Measurements from ENCODE around the gene SLC2A8.
A peak's percentile ranks its signal among the peaks of the same experiment; 100 is the strongest.

The SLC2A8 gene

DNA sequence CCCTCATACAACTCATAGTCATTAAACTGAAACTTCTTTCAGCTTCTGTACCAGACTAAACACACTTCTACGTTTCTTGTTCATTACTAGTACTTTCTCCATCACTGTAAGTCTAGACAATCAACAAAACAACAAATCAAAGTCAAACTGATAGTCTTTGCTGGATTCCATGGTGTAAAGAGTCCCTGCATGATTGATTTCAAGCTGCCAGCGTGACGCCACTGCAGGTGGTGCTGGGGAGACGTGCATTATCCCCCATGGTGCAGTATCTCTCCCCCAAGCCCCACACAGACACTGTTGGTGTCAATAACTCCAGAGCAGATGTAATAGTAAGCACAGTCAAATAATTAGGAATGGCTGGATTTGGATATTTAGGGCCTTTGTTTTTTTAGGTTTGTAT, 10.7 kb upstream of the SLC2A8 start:
- DNase-seq: no peak
- Mint-ChIP-seq H3K4me1 (peaks cover 58% of the 10 kb centered on the region), H3K27me3 (ENCODE audit: low read depth, poor library complexity) (peaks cover 9% of the 10 kb centered on the region), H3K9me3 (no peaks in the 10 kb centered on the region), H3K4me3 (no peak overlapping the region), H3K27ac (no peak overlapping the region), H3K36me3 (ENCODE audit: low read depth) (no peaks in the 10 kb centered on the region)
- TF ChIP-seq, protein P1, sequence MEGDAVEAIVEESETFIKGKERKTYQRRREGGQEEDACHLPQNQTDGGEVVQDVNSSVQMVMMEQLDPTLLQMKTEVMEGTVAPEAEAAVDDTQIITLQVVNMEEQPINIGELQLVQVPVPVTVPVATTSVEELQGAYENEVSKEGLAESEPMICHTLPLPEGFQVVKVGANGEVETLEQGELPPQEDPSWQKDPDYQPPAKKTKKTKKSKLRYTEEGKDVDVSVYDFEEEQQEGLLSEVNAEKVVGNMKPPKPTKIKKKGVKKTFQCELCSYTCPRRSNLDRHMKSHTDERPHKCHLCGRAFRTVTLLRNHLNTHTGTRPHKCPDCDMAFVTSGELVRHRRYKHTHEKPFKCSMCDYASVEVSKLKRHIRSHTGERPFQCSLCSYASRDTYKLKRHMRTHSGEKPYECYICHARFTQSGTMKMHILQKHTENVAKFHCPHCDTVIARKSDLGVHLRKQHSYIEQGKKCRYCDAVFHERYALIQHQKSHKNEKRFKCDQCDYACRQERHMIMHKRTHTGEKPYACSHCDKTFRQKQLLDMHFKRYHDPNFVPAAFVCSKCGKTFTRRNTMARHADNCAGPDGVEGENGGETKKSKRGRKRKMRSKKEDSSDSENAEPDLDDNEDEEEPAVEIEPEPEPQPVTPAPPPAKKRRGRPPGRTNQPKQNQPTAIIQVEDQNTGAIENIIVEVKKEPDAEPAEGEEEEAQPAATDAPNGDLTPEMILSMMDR (IDR thresholded peaks at IDR 0.05): no peak

- Mint-ChIP-seq H3K27me3 (ENCODE audit: low read depth, poor library complexity) (peaks cover 12% of the 10 kb centered on the region), H3K36me3 (ENCODE audit: low read depth) (no peaks in the 10 kb centered on the region), H3K4me3 (no peak overlapping the region), H3K9me3 (no peaks in the 10 kb centered on the region), H3K4me1 (peaks cover 58% of the 10 kb centered on the region), H3K27ac (no peak overlapping the region)
- TF ChIP-seq, protein P1 (IDR thresholded peaks at IDR 0.05): no peak
- no peak for DNase-seq
These were observed 10.0 kb upstream of the SLC2A8 start for GRCh38 chr9:127386981-127387380.

DNA sequence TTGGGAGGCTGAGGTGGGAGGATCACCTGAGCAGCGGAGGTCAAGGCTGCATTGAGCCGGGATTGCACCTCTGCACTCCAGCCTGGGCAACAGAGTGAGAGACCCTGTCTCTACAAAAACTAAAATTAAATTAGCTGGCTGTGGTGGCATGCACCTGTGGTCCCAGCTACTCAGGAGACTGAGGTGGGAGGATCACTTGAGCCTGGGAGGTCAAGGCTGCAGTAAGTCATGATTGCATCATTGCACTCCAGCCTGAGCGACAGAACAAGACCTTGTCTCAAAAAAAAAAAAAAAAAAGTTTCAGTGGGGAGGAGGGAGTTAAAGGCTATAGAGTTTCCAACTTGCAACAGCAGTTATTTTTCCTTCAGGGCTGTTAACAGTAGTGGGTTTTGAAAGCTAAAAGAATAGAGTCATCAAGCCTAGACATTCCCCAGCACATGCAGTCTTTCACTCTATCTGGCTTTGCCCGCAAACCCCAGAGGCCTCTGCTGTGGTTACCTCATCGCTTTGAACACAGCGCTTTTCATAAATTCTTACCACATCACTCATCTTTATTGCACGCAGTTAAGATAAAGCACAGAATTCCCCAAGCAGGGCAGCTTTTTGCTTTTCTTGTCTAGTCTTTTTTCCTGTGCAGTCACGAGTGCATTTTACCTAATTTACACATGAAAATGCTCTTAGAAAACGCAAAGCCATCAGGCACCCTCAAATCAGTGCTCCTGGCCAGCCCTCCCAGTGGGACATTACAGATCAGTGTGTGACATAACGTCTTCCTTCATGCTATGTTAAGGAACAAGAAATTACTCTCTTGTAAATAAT, 8.7 kb upstream of the SLC2A8 start:
- peak overlapping the region; percentile 49 for H3K4me3 Mint-ChIP-seq
- no peaks in the 10 kb centered on the region for H3K36me3 Mint-ChIP-seq (ENCODE audit: low read depth)
- peaks cover 58% of the 10 kb centered on the region for H3K4me1 Mint-ChIP-seq
- H3K27me3 Mint-ChIP-seq (ENCODE audit: low read depth, poor library complexity): peaks cover 12% of the 10 kb centered on the region
- H3K9me3 Mint-ChIP-seq: no peaks in the 10 kb centered on the region
- no peak for DNase-seq
- H3K27ac Mint-ChIP-seq: peak overlapping the region; percentile 46
- TF ChIP-seq, protein P1 (IDR thresholded peaks at IDR 0.05): no peak

DNA sequence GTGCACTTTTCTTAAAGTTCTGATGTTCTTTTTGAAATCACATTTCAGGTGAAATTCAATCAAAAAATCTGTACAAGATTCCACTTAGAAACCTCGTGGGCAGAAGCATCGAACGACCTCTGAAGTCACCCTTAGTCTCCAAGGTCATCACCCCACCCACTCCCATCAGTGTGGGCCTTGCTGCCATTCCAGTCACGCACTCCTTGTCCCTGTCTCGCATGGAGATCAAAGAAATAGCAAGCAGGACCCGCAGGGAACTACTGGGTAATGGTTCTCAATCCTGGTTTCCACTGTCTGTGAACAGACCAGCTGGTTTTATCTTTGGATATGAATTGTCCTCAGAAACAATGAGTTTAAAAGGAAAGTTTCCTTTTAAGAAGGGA, 8.1 kb upstream of the SLC2A8 start:
- Mint-ChIP-seq H3K27ac (peak overlapping the region; percentile 46), H3K4me1 (peaks cover 60% of the 10 kb centered on the region), H3K27me3 (ENCODE audit: low read depth, poor library complexity) (peaks cover 12% of the 10 kb centered on the region), H3K4me3 (peak overlapping the region; percentile 49), H3K9me3 (no peaks in the 10 kb centered on the region), H3K36me3 (ENCODE audit: low read depth) (no peaks in the 10 kb centered on the region)
- TF ChIP-seq, protein P1 (IDR thresholded peaks at IDR 0.05): no peak
- peak; percentile 47 for DNase-seq

DNA sequence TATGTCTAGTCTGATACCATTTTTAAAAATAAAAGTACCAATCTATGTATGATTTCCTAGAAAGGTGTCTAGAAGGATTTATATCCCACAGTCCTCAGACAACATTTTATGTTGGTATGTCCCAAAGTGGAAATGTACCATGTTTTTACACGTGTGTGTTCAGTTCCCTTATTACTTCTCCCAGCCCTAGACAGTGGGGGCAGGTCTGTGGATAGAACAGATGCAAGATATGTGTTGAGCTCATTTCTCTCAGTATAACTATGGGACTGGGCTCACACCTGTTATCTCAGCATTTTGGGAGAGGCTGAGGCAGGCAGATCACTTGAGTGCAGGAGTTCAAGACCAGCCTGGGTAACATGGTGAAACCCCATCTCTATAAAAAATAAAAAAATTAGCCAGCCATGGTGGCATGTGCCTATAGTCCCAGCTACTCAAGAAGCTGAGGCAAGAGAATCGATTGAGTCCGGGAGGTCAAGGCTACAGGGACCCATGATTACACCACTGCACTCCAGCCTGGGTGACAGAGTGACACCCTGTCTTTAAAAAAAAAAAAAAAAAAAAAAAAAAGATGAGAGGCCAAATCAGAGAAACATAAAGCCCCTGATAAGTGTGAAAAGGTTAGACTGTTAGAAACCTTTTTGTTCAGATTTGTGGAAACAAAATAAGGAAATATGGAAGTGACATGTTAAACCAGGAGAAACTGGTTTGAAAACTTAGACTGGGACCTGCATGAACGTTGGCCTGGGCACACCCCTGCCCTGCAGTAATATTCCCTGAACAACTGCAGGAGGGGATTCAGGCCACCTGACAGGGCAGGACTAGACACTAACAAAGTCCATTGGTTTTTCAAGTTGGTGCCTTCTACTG, 7.4 kb upstream of the SLC2A8 start:
- no peak for DNase-seq
- Mint-ChIP-seq H3K27ac (no peak overlapping the region), H3K4me3 (no peak overlapping the region), H3K9me3 (no peaks in the 10 kb centered on the region), H3K27me3 (ENCODE audit: low read depth, poor library complexity) (peaks cover 14% of the 10 kb centered on the region), H3K36me3 (ENCODE audit: low read depth) (no peaks in the 10 kb centered on the region), H3K4me1 (peaks cover 53% of the 10 kb centered on the region)
- TF ChIP-seq, protein P1 (IDR thresholded peaks at IDR 0.05): no peak

Measured in nephron progenitor cell (in vitro differentiated cells).